AG10803 (cell line): ENCODE data around the gene TP53I11.
A peak's percentile ranks its signal among the peaks of the same experiment; 100 is the strongest.

ENCODE experiments used
- DNase-seq: peaks from one replicate; pipeline ENCODE4 v3.0.0; 2010; ENCODE audit warnings: low read depth
- H3K4me3 ChIP-seq: 2 replicates; pipeline ENCODE4 v1.5.1; 2011; ENCODE audit warnings: mild to moderate bottlenecking, low read length, control low read depth
- CTCF ChIP-seq: conservative IDR thresholded peaks from 2 replicates; pipeline ENCODE4 v1.5.1; 2011; ENCODE audit warnings: mild to moderate bottlenecking, low read length, control low read depth, inconsistent platforms

TP53I11 gene

GRCh38 chr11:44915004-44915403, 35.7 kb downstream of the TP53I11 start:
- DNase-seq: no peak
- TF ChIP-seq CTCF: no peak
- no peak overlapping the region for H3K4me3 ChIP-seq

GRCh38 chr11:44914105-44914504, 36.6 kb downstream of the TP53I11 start:
- no peak for TF ChIP-seq CTCF
- DNase-seq: no peak
- no peak overlapping the region for H3K4me3 ChIP-seq

GRCh38 chr11:44913502-44913901, 37.2 kb downstream of the TP53I11 start:
- no peak for TF ChIP-seq CTCF
- DNase-seq: no peak

GRCh38 chr11:44912270-44912987, 38.3 kb downstream of the TP53I11 start:
- TF ChIP-seq CTCF: no peak
- DNase-seq: no peak
- H3K4me3 ChIP-seq: no peak overlapping the region

More at GRCh38 chr11:44913502-44913901, 37.2 kb downstream of the TP53I11 start:
- no peak overlapping the region for H3K4me3 ChIP-seq

- DNase-seq: peak; percentile 74
- H3K4me3 ChIP-seq: no peak overlapping the region
- peak; percentile 72 for TF ChIP-seq CTCF
Observed at GRCh38 chr11:44911029-44911814, 39.5 kb downstream of the TP53I11 start.

- no peak for DNase-seq
- no peak overlapping the region for H3K4me3 ChIP-seq
- no peak for TF ChIP-seq CTCF
Observed at GRCh38 chr11:44910591-44910990, 40.1 kb downstream of the TP53I11 start.

- no peak for TF ChIP-seq CTCF
- DNase-seq: no peak
Observed at GRCh38 chr11:44909557-44909956, 41.1 kb downstream of the TP53I11 start.

More at GRCh38 chr11:44909557-44909956, 41.1 kb downstream of the TP53I11 start:
- H3K4me3 ChIP-seq: no peak overlapping the region
